Right hindlimb (tissue), 1 donor: ENCODE measurements around the gene GLIPR1.
"Not testable (repeated sequence)": the region's sequence is repeated elsewhere in the genome, so short reads cannot be mapped to it uniquely, and the experiment has no call there.

Experiments
- DNase-seq: peaks from one replicate; pipeline ENCODE4 v3.0.0-alpha.2; 2018

GLIPR1 gene

DNA sequence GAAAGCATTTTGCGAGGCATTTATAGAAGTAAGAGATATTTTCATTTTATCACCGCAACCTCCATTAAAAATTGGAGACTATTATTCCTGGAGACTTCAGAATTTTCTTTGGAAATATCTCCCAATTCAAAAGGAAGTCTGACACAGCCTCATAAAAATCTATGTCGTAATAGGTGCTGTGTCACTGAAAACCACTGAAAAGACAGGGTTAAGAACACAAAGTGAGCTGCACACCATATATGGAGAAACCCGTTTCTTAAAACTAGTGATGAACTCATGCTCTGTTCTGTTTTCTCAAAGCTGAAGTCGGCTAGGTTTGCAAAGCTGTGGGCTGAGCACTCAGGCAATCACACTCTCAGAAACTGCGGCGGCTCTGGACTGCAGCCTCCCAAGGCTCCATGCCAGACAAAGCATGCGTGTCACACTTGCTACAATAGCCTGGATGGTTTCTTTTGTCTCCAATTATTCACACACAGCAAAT is at the start of gene GLIPR1:
Gene GLIPR1 (plus strand): TSS at position 287 of the 481 bp plus-strand sequence. CDS start 126 bp downstream, at position 413.
- DNase-seq: peak; percentile 80

DNA sequence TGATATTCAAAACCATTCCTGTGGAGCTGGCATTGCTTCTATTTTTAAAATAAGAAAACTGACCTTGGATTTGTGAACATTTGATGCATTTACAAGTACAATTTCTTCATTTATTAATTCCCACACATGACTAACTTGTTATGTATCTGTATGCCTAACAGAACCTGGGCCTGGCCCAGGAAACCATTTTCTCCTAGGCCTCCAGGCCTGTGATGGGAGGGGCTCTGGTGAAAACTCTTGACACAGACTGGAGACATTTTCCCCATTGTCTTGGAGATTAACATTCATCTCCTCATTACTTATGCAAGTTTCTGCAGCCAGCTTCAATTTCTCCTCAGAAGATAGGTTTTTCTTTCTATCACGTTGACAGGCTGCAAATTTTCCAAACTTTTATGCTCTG is 47.6 kb upstream of the GLIPR1 start:
- no peak for DNase-seq

DNA sequence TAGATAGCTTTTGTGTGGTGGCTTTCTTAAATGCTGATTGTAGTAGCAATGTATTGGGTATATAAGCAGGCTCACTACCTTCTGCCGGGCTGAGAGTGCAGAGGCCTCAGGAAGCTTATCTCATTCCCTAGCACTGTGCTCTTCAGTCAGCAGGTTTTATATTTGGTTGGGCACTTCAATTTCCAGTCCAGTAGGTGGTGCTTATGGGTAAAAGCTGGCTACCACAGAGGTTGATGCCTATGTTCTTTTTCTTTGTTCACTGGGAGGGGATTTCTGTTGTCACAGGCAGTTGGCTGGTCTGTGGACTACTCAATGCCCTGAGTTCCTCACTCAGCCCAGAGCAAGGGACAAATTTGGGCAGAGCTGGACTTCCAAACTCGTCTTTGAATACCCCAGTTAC is 43.0 kb upstream of the GLIPR1 start:
- DNase-seq: no peak

DNA sequence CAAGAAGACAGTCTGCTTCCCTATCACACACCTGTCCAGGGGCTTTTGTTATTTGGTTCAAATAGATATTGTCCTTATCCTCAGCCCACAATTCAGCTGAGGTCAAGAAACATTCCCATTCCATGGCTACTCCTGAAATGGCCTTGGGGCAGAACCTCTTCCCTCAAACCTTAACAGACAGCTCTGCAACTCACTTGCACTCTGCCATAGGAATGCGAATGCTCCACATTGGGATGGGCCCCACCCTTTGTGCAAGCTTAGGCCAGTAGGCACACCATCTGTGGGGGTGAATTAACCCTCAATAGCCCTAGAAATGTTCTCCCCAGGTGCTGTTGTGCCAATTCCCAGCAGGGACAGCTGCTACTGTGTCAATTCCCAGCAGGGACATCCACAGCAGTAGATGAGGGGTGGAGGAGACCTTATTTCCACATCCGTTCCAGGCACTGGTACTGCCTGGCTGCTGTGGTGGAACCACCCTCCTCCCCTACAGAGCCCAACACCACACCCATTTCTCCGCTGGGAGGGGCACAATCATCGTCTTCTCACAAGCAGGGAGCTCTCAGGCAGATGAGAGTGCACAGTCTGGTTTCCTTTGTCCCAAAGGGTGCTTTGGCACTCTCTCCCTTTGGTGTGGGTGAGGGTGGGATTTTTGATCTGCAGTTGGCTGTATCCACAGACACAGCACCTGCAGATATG is 42.3 kb upstream of the GLIPR1 start:
- no peak for DNase-seq

DNA sequence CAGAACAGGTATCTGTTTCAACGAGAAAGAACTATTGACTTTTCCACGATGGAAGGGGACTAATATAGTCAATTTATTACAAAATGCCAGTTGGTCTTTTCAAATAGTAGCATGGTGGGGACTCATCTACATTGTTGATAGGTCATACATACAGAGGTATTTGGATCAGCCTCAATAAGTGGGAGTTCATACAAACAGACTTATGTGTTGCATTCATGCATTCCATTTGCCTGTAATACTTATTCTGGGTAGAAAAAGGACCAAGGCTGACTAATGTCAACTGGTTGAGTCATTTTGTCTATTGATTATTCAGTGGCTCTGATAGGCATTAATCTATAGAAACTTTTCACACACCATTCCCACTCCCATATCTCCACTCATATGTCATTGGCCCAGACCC is 41.5 kb upstream of the GLIPR1 start:
- DNase-seq: no peak

DNA sequence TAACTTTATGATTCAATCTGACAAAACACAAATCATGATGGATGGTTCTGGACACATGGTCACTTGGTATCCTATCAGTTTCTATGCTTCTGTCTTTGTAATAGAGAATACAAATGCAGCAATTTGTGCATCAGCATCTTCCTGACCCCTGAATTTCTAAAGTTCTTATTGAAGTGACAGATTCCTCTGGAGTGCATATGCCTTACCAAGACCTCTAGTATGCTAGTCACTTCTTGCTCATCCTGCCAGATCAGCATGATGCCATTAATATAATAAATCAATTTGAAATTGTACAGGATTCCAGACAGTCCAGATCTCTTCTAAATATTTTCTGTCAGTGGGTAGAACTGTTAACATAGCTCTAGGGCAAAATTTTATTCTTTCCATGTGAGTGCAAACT is 40.6 kb upstream of the GLIPR1 start:
- no peak for DNase-seq

DNA sequence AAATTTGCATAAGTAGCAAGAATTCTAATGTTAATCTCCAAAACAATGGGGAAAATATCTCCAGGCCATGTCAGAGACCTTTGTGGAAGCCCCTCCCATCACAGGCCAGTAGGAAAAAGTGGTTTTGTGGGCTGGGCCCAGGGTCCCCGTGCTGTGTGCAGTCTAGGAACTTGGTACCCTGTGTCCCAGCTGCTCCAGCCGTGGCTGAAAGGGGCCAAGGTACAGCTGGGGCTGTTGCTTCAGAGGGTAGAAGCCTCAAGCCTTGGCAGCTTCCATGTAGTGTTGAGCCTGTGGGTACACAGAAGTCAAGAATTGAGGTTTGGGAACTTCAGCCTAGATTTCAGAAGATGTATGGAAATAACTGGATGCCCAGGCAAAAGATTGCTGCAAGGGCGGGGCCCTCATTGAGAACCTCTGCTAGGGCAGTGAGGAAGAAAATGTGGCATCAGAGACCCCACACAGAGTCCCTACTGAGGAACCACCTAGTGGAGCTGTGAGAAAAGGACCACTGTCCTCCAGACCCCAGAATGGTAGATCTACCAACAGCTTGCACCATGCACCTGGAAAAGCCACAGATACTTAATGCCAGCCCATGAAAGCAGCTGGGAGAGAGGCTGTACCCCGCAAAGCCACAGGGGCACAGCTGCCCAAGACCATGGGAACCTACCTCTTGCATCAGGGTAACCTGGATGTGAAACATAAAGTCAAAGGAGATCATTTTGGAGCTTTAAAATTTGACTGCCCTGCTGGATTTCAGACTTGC is 38.7 kb upstream of the GLIPR1 start:
- not testable (repeated sequence) for DNase-seq

DNA sequence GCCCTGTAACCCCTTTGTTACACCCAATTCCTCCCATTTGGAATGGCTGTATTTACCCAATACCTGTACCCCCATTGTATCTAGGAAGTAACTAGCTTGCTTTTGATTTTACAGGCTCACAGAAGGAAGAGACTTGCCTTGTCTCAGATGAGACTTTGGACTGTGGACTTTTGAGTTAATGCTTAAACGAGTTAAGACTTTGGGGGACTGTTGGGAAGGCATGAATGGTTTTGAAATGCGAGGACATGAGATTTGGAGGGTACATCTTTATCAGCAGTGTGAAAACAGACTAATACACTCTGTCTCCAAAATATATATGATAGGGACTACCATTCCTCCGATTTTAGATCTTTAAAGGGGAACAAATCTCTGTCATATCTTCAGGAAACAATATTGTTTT is 38.1 kb upstream of the GLIPR1 start:
- DNase-seq: not testable (repeated sequence)

DNA sequence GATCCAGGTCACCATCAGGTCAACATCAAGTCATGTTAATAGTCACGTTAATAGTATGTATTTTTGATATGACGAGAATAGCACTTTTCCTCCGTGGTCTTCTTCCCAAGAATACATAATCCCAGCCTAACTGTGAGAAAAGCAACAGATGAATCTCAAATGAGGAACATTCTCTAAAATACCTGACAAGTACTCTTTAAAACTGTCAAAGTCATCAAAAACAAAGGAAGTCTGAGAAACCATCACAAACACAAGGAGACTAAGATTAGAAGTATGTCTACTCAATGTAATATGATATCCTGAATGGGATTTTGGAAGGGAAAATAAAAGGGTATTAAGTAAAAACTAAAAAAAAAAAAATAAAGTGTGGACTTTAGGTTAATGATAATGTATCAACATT is 36.8 kb upstream of the GLIPR1 start:
- no peak for DNase-seq

DNA sequence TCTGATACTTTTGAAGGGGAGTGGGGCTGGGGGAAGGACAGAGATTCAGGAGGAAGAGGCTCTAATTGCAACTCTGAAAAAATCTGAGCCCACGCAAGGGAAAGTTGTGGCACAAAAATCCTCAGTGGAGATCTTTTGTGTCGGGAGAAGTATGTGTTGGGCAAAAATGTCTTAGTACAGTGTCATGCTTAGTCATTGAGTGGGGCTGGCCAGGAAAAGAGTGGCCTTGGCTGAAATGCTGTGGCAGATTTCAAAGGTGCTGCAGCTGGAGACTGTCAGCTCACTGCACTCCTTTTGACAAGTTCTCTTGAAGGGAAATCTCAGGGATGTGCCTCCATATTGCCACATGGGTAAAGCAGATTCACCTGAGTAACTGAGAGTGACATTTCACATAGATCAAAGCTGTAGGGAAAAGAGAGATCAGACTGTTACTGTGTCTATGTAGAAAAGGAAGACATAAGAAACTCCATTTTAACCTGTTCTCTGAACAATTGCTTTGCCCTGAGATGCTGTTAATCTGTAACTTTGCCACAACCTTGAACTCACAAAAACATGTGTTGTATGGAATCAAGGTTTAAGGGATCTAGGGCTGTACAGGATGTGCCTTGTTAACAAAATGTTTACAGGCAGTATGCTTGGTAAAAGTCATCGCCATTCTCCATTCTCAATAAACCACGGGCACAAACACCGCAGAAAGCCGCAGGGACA is 36.0 kb upstream of the GLIPR1 start:
- no peak for DNase-seq

DNA sequence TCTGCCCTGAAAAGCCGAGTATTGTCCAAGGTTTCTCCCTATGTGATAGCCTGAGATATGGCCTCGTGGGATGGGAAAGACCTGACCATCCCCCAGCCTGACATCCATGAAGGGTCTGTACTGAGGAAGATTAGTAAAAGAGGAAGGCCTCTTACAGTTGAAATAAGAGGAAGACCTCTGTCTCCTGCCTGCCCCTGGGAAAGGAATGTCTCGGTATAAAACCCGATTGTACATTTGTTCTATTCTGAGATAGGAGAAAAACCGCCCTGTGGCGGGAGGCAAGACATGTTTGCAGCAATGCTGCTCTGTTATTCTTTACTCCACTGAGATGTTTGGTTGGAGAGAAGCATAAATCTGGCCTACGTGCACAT is 35.4 kb upstream of the GLIPR1 start:
- not testable (repeated sequence) for DNase-seq

DNA sequence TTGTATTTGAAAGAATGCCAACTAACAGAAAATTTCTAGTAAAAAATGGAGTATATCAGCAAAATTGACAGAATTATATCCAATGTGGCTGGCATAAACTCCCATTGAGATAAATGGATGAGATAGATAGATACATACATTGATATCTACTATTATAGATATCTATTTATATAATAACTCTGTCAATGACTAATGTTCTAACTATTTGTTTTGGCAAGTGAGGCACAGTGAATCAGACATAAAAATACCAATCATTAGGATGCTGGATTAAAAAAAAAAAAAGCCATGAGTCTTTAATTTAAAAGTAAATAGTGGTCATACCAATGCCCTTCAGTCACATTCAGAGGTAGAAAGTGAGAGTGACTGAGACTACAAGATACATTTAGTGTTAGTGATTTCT is 33.7 kb upstream of the GLIPR1 start:
- DNase-seq: no peak

DNA sequence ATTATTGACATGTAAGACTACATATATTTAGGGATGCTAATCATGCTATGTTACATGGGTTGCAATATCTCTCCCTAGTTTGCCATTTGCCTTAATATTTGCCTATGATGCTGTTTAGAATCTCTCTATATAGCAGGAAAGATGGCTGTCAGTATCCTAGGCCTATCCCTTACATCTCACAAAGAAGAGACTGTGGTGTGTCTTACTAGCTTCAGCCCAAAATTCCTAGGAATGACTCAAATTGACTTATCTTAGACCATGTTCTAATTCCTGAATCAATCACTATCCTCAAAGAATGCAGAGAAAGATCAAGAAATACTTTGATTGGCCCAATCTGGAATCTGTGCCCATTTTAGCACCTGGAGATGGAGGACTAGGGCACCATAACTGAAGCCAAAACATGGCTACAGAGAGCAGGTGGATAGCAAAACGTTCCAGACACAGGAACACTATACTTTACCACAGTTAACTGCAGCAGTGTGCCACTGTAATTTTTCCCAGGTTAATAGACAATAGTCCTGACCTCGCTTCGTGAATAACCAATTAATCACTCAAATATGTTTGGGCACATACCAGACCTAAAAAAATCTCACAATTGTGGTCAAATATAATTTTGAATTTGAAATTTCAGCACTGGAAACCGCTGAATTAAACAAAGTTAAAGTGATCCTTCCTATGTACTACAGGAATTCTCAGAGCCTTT is 32.7 kb upstream of the GLIPR1 start:
- DNase-seq: no peak

DNA sequence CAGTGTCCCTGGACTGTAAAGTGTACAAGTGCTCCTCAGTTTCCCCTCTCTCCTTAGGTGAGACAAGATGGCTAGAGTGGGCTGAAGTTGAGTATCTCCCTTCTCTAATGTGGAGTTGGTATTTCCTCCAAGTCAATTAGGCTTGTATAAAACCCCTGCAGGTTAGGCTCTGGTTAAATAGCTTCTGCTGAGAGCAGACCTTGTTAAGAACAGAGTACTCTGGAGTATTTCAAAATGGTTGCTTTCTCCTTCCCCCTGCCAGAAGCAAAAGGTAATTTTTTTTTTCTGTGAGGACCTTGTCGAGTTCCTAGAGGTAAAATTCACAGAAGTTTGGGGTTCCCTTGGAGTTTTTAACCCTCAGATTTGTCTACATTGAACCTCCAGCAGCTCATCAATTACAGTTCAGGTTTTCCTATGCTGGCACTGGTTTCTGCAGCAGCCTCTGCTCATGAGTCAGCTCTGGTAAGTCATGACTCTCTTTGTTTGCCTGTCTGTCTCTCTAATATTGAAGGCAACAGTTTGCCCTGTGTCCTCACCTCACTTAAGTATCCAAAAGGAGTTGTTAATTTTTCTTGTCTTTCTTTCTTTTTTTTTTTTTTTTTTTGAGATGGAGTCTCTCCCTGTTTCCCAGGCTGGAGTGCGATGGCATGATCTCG is 27.8 kb upstream of the GLIPR1 start:
- no peak for DNase-seq

DNA sequence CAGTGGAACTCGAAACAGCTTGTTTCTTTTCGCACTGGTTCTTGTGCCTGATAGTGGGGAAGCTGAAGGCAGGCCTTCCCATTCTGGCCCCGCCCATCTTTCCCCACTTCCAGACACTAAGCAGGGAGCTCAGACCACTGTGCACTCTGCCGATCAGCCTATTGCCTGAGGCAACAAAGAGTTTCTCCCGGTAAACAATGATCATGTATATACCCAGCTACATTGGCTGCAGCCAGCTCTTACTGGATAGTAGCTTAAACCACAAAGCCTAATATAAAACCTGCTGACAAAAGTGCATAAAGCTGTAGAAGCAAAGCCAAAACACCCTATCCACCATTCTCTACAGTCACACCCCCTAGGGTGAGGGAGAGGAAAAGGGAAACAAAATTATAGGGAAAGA is 24.7 kb upstream of the GLIPR1 start:
- no peak for DNase-seq

DNA sequence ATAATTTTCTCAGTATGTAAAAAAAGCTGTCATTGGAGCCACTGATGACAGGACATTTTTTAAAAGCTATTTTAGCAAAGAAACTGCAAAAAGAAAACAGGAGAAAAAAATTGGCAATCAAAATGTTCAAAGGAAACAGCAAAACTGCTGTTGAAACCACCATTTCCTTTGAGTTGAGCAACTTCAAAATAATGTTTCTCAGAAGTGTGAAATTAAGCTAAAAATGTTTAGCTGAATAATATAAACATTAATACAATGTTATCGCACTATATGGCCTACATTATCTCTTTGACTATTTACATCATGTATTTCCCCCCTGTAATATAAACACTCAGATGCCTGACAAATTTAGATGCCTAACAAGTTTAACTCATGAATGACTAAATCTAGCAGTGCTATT is 23.4 kb upstream of the GLIPR1 start:
- DNase-seq: no peak

DNA sequence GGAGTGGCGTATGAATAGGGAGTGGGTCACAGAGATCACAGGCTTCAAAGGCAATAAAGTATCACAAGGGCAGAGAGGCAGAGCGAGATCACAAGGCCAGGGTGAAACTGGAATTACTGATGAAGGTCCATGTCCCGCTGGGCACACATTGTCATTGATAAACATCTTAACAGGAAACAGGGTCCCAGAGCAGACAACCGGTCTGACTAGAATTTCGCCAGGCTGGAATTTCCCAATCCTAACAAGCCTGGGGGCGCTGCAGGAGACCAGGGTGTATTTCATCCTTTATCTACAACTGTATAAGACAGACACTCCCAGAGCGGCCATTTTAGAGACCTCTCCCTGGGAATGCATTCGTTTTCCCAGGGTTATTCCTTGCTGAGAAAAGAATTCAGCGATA is 22.7 kb upstream of the GLIPR1 start:
- not testable (repeated sequence) for DNase-seq

DNA sequence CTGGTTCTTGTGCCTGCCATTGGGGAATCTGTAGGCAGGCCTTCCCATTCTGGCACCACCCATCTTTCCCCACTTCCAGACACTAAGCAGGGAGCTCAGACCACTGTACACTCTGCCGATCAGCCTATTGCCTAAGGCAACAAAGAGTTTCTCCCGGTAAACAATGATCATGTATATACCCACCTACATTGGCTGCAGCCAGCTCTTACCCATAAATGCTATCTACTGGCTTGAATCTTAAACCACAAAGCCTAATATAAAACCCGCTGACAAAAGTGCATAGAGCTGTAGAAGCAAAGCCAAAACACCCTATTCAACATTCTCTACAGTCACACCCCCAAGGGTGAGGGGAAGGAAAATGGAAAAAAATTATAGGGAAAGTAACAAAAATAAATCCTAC is 20.8 kb upstream of the GLIPR1 start:
- DNase-seq: no peak

DNA sequence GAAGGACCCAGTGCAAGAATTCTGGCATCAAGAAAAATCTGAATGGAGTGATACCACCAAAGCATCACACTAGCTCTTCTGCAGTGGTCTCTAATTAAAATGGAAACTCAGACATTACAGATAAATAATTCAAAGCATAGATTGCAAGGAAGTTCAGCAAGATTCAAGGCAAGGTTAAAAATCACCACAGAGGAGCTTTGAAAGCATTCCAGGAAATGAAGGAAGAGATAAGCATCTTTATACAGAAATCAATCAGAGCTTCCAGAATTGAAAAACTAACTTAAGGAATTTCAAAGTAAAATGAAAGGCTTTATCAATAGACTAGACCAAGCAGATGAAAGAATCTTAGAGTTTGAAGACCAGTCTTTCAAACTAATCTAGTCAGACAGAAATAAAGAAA is 20.4 kb upstream of the GLIPR1 start:
- no peak for DNase-seq

DNA sequence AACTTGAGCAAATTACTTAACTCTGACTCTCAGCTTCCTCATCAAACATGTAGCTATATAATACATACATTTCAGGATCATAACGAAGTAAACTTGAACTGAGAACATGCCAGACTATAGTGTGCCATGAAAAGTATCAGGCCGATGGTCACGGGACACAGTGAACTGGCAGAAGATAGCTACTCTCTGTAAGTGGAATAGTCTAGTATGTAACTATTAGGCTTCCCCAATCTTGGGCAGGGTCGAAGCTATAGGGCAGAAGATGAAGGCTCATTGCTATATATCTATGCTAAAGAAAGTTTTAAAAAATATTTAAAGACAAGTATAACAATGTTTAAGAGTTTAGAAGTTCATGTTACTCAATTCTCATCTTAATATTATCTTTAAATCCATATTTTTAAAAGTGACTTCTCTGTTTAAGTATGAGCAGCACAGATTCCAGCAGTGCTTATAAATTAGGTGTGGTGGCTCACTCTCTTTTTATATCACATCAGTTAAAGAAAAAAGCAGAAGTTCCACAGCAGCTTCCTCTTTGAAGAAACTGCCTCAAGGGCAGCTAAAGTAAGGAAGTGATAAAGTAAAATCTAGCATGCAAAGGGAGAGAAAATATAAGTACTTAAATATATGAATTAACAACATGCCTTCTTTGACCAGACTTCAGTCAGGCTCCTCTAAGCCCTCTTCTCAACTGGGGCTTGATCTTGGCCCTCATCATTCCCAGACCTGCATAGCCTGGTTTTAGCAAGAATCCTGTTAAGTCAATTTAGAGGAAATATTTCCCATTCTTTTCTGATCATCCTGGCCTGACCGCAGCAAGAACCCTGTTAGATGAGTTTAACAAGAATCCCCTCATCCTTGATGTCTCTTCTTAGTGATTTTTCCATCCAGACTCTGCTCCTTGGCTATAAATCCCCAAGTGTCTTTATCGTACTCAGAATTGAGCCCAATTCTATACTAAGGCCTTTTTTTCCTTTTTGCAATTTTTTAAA is 8.4 kb upstream of the GLIPR1 start:
- DNase-seq: peak; percentile 23

DNA sequence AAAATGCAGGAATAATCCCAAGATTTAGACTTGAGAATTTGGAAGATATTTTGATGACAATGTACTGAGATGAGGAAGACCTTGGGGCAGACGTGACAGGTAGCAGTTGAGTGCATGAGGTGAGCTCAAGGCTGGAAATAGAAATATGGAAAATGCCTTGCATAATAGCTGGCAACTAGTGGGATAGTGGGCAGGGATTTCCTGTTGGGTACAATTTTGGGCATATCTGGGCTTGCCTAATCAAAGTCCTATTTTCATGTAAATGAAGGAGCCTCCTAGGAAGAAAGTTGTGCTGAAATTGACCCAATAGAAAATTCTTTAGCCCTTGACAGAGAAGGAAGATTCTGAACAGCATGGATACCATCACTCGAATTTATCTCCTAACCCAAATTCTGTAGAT is 6.4 kb upstream of the GLIPR1 start:
- DNase-seq: no peak
